Measurements from ENCODE around the gene ATF7IP2.
"Not testable (repeated sequence)": the region's sequence is repeated elsewhere in the genome, so short reads cannot be mapped to it uniquely, and the experiment has no call there.

Gene ATF7IP2

DNA sequence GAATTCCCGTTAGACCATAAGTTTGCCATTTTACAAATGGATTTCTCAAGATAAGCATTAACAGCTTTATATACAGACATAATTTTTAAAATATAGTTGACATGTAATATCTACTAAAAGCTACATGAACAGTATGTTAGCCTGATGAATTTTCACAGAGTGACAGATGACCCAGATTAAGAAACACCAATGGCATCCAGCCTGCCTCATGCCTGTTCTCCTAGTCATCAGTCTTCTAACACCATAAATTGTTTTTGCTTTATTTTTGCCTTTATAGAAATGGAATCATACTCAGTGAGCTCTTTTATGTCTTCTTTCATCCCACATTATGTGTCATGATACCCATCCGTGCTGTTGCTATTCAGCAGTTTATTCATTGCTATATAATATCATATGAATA is 80.0 kb downstream of the ATF7IP2 start:
- no CpG with 5 or more reads among the region's 2 CpGs for WGBS
- no peak overlapping the region for H3K27ac ChIP-seq (ENCODE audit: low read depth, low read length)
- H3K4me1 ChIP-seq (ENCODE audit: insufficient read depth, low read length), result no peaks in the 10 kb centered on the region
- peaks cover 11% of the 10 kb centered on the region; the same call in 1 of the 2 replicates for H3K36me3 ChIP-seq (ENCODE audit: insufficient read depth, low read length)
- H3K9me3 ChIP-seq (ENCODE audit: insufficient read depth, low read depth, low read length), result no peaks in the 10 kb centered on the region
- H3K27me3 ChIP-seq (ENCODE audit: insufficient read depth, low read length), result no peaks in the 10 kb centered on the region
- no peak overlapping the region for H3K9ac ChIP-seq (ENCODE audit: low read depth, low read length)
- H3K4me3 ChIP-seq (ENCODE audit: low read length), result no peak overlapping the region

DNA sequence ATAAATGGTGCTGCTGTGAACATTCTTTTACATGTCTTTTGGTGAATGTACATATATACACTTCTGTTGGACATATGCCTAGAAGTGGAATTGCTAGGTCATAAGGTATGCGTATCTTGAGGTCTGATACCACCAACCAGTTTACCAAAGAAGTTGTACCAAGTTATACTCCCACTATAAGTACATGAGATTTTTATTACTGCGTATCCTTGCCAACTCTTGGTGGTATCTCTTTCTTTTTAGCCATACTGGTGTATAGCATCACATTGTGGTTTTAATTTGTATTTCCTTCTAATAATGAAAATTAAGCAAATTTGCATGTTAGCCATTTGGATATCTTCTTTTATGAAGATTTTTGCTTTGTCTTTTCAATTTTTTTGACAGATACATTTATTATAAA is 80.5 kb downstream of the ATF7IP2 start:
- H3K27ac ChIP-seq (ENCODE audit: low read depth, low read length), result no peak overlapping the region
- H3K27me3 ChIP-seq (ENCODE audit: insufficient read depth, low read length), result no peaks in the 10 kb centered on the region
- H3K4me3 ChIP-seq (ENCODE audit: low read length), result no peak overlapping the region
- WGBS, result 100% methylated on average over 2 of the region's 2 CpGs
- H3K9ac ChIP-seq (ENCODE audit: low read depth, low read length), result no peak overlapping the region
- no peaks in the 10 kb centered on the region for H3K4me1 ChIP-seq (ENCODE audit: insufficient read depth, low read length)
- H3K9me3 ChIP-seq (ENCODE audit: insufficient read depth, low read depth, low read length), result no peaks in the 10 kb centered on the region
- H3K36me3 ChIP-seq (ENCODE audit: insufficient read depth, low read length), result peaks cover 11% of the 10 kb centered on the region; the same call in 1 of the 2 replicates

DNA sequence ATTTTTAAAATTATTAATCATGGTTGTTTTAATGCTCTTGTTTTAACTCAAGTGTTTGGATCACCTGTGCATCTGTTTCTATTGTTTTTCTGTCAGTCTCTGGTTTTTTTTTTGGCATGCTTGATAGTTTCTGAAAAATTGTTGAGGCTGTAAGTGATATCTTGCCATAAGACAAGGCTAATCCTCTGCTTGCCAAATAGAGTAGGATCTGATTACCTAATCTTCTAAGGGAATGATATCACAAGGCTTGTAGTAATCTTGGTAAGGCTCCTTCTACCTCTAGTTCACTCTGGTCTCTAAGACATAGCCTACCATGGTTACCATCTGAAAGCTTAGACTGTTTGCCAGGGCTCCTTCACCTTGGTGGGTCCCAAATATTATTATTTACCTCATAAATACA is 81.0 kb downstream of the ATF7IP2 start:
- H3K9ac ChIP-seq (ENCODE audit: low read depth, low read length), result no peak overlapping the region
- H3K9me3 ChIP-seq (ENCODE audit: insufficient read depth, low read depth, low read length), result no peaks in the 10 kb centered on the region
- H3K4me1 ChIP-seq (ENCODE audit: insufficient read depth, low read length), result no peaks in the 10 kb centered on the region
- H3K4me3 ChIP-seq (ENCODE audit: low read length), result no peak overlapping the region
- H3K36me3 ChIP-seq (ENCODE audit: insufficient read depth, low read length), result peaks cover 11% of the 10 kb centered on the region; the same call in 1 of the 2 replicates
- no peaks in the 10 kb centered on the region for H3K27me3 ChIP-seq (ENCODE audit: insufficient read depth, low read length)
- no peak overlapping the region for H3K27ac ChIP-seq (ENCODE audit: low read depth, low read length)

DNA sequence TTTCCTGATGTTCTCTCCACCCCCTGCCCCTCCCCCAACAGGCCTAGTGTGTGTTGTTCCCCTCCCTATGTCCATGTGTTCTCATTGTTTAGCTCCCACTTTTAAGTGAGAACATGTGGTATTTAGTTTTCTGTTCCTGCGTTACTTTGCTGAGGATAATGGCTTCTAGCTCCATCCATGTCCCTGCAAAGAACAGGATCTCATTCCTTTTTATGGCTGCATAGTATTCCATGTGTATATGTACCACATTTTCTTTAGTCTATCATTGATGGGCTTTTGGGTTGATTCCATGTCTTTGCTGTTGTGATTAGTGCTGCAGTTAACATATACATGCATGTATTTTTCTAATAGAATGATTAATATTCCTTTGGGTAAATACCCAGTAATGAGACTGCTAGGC is 90.8 kb downstream of the ATF7IP2 start:
- H3K4me3 ChIP-seq (ENCODE audit: low read length); H3K27me3 ChIP-seq (ENCODE audit: insufficient read depth, low read length); H3K9me3 ChIP-seq (ENCODE audit: insufficient read depth, low read depth, low read length); H3K9ac ChIP-seq (ENCODE audit: low read depth, low read length); H3K4me1 ChIP-seq (ENCODE audit: insufficient read depth, low read length); H3K27ac ChIP-seq (ENCODE audit: low read depth, low read length): not testable (repeated sequence)
- WGBS, result no CpG with 5 or more reads among the region's 1 CpG
- peaks cover 35% of the 10 kb centered on the region for H3K36me3 ChIP-seq (ENCODE audit: insufficient read depth, low read length)

DNA sequence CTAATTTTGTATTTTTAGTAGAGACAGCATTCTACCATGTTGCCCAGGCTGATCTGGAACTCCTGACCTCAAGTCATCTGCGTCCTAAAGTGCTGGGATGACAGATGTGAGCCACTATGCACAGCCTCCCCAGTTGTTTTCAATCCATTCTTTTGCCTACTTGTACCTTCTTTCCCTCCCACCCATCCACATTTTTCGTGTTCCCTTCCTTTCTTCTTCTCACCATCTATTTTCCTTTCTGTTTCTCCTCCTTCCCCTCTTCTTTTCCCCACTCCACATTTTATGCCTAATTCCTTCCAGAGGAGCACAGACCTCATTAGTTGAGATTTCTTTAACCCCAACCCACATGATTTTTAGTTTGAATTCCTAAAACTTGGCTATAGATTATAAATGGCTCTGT is 94.3 kb downstream of the ATF7IP2 start:
- Histone ChIP-seq H3K4me3 (ENCODE audit: low read length) (no peak overlapping the region), H3K9me3 (ENCODE audit: insufficient read depth, low read depth, low read length) (peaks cover 9% of the 10 kb centered on the region; the same call in 1 of the 2 replicates), H3K27me3 (ENCODE audit: insufficient read depth, low read length) (no peaks in the 10 kb centered on the region), H3K9ac (ENCODE audit: low read depth, low read length) (no peak overlapping the region), H3K36me3 (ENCODE audit: insufficient read depth, low read length) (peaks cover 19% of the 10 kb centered on the region), H3K27ac (ENCODE audit: low read depth, low read length) (no peak overlapping the region), H3K4me1 (ENCODE audit: insufficient read depth, low read length) (no peaks in the 10 kb centered on the region)
- 89% methylated on average over 2 of the region's 2 CpGs for WGBS

DNA sequence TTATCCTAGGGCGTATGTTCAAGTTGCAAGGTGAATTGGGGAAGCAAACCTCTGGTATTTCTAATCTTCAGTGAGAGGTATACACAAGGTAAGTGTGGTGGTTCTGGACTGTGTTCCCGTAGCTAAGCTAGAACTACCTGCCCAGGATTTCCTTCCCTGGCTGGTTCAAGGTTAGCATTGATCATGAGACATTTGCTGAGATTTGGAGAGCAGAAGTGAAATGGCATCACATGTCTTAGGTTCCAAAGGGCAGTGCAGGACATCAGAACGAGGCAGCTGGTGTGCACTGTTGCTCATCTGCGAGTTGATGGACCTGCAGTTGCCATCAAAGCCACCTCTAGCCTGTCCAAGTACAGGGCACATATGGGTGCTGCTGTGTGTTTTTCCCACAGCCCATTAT is 99.3 kb downstream of the ATF7IP2 start:
- Histone ChIP-seq H3K4me3 (ENCODE audit: low read length) (no peak overlapping the region), H3K27me3 (ENCODE audit: insufficient read depth, low read length) (no peaks in the 10 kb centered on the region), H3K36me3 (ENCODE audit: insufficient read depth, low read length) (peaks cover 6% of the 10 kb centered on the region), H3K9ac (ENCODE audit: low read depth, low read length) (no peak overlapping the region), H3K9me3 (ENCODE audit: insufficient read depth, low read depth, low read length) (peaks cover 27% of the 10 kb centered on the region), H3K4me1 (ENCODE audit: insufficient read depth, low read length) (no peaks in the 10 kb centered on the region), H3K27ac (ENCODE audit: low read depth, low read length) (no peak overlapping the region)
- WGBS, result 91% methylated on average over 4 of the region's 4 CpGs

DNA sequence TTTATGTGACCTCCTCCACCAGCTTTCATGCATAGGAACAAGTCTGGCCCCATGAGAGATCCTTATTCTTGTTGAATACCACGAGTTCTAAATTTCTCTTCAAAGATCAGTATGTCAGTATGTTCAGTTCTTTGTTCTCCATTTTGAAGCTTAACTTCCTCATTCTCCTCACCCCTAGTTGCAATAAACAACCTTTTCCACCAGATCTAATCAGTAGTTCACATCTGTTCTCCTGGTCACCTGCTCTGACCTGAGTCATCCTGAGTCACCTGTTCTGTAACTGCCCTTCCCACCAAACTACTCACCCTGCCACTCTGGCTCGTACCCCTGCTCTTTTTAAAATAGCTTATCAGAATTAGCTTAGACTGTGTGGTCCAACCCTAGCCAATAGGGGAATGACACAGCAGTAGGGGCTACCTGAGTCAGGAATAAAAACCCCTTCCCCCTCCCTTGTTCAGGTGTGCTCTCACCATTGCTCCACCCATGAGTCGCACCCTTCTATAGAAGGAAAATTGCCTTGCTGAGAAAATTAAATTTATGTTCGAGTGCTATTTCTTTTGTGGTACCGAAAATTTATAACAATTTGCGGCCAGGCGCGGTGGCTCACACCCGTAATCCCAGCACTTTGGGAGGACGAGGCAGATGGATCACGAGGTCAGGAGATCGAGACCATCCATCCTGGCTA is 100.0 kb downstream of the ATF7IP2 start:
- H3K4me3 ChIP-seq (ENCODE audit: low read length), result no peak overlapping the region
- 95% methylated on average over 12 of the region's 12 CpGs for WGBS

DNA sequence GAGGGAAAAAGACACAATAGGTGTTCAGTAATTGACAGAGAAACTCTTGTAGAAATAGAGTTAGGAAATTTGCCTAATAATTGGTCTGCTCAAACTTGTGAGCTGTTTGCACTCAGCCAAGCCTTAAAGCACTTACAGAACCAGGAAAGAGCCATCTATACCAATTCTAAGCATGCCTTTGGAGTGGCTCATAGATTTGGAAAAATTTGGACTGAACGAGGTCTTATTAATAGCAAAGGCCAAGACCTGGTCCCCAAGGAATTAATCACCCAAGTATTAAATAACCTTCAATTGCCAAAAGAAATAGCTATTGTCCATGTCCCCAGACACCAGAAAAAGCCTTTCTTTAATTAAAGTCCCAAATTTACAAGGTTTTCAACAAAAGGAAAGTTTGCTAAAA is 104.3 kb downstream of the ATF7IP2 start:
- Histone ChIP-seq H3K27ac (ENCODE audit: low read depth, low read length) (no peak overlapping the region), H3K9ac (ENCODE audit: low read depth, low read length) (no peak overlapping the region), H3K4me1 (ENCODE audit: insufficient read depth, low read length) (no peaks in the 10 kb centered on the region), H3K27me3 (ENCODE audit: insufficient read depth, low read length) (no peaks in the 10 kb centered on the region), H3K4me3 (ENCODE audit: low read length) (no peak overlapping the region), H3K9me3 (ENCODE audit: insufficient read depth, low read depth, low read length) (peaks cover 28% of the 10 kb centered on the region), H3K36me3 (ENCODE audit: insufficient read depth, low read length) (no peaks in the 10 kb centered on the region)
- WGBS, result 86% methylated on average over 1 of the region's 1 CpG

More for the DNA sequence above, 100.0 kb downstream of the ATF7IP2 start:
- Histone ChIP-seq H3K9me3 (ENCODE audit: insufficient read depth, low read depth, low read length) (peaks cover 27% of the 10 kb centered on the region), H3K4me1 (ENCODE audit: insufficient read depth, low read length) (no peaks in the 10 kb centered on the region), H3K27me3 (ENCODE audit: insufficient read depth, low read length) (no peaks in the 10 kb centered on the region), H3K36me3 (ENCODE audit: insufficient read depth, low read length) (peaks cover 6% of the 10 kb centered on the region), H3K27ac (ENCODE audit: low read depth, low read length) (no peak overlapping the region), H3K9ac (ENCODE audit: low read depth, low read length) (no peak overlapping the region)

DNA sequence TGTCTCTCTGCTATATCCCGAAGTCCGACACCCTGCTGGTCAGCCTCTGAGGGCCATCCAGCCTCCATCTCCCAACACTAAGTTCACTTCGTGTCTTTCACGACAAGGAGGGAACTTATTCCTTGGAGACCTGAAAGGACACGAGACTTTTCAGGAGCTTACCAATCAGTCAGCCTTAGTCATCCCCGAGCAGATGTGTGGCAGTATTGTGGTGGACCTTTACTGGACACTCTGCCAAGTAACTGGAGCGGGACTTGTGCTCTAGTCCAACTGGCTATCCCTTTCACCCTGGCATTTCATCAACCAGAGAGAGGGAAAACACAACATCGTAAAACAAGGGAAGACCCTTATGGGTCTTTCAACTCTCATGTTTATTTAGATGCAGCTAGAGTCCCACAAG is 107.4 kb downstream of the ATF7IP2 start:
- no peak overlapping the region for H3K9ac ChIP-seq (ENCODE audit: low read depth, low read length)
- no peak overlapping the region for H3K4me3 ChIP-seq (ENCODE audit: low read length)
- H3K4me1 ChIP-seq (ENCODE audit: insufficient read depth, low read length), result no peaks in the 10 kb centered on the region
- H3K27me3 ChIP-seq (ENCODE audit: insufficient read depth, low read length), result no peaks in the 10 kb centered on the region
- H3K36me3 ChIP-seq (ENCODE audit: insufficient read depth, low read length), result no peaks in the 10 kb centered on the region
- H3K27ac ChIP-seq (ENCODE audit: low read depth, low read length), result no peak overlapping the region
- H3K9me3 ChIP-seq (ENCODE audit: insufficient read depth, low read depth, low read length), result peaks cover 15% of the 10 kb centered on the region; the same call in 1 of the 2 replicates
- WGBS, result 97% methylated on average over 8 of the region's 8 CpGs

DNA sequence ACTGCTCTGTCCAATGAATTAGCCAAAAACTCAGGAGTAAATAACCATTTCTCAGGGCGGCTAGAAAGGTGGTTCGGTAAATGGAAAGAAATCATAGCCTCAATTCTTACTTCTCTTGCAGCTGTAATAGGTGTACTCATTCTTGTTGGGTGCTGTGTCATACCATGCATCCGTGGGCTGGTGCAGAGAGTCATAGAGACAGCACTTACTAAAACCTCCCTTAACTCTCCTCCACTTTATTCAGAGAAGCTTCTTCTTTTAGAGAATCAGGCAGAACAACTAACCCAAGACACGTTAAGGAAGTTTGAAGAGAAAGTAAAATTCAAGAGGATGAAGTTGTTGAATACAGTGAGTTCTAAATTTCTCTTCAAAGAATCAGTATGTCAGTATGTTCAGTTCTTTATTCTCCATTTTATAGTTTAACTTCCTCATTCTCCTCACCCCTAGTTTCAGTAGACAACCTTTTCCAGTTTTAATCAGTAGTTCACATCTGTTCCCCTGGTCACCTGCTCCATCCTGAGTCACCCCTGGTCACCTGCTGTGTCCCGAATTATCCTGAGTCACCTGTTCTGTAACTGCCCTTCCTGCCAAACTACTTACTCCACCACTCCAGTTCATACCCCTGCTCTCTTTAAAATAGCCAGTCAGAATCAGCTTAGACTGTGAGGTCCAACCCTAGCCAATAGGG is 108.6 kb downstream of the ATF7IP2 start:
- WGBS, result 91% methylated on average over 4 of the region's 5 CpGs
- Histone ChIP-seq H3K36me3 (ENCODE audit: insufficient read depth, low read length) (no peaks in the 10 kb centered on the region), H3K27ac (ENCODE audit: low read depth, low read length) (no peak overlapping the region), H3K4me3 (ENCODE audit: low read length) (no peak overlapping the region), H3K27me3 (ENCODE audit: insufficient read depth, low read length) (no peaks in the 10 kb centered on the region), H3K4me1 (ENCODE audit: insufficient read depth, low read length) (no peaks in the 10 kb centered on the region), H3K9me3 (ENCODE audit: insufficient read depth, low read depth, low read length) (peaks cover 15% of the 10 kb centered on the region; the same call in 1 of the 2 replicates), H3K9ac (ENCODE audit: low read depth, low read length) (no peak overlapping the region)

DNA sequence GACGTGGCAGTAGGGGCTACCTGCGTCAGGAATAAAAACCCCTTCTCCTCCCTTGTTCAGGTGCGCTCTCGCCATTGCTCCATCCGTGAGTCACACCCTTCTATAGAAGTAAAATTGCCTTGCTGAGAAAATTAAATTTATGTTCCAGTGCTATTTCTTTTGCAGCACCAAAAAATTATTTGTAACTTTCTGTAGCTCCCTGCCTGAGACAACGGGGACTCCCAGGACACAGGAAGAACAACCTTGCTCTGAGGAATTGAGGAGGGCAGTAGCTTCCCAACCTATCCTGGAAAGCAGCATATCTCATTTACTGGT is 109.1 kb downstream of the ATF7IP2 start:
- WGBS, result 96% methylated on average over 6 of the region's 6 CpGs
- Histone ChIP-seq H3K4me3 (ENCODE audit: low read length) (no peak overlapping the region), H3K4me1 (ENCODE audit: insufficient read depth, low read length) (no peaks in the 10 kb centered on the region), H3K27ac (ENCODE audit: low read depth, low read length) (no peak overlapping the region), H3K36me3 (ENCODE audit: insufficient read depth, low read length) (no peaks in the 10 kb centered on the region), H3K27me3 (ENCODE audit: insufficient read depth, low read length) (no peaks in the 10 kb centered on the region), H3K9me3 (ENCODE audit: insufficient read depth, low read depth, low read length) (peaks cover 15% of the 10 kb centered on the region; the same call in 1 of the 2 replicates), H3K9ac (ENCODE audit: low read depth, low read length) (no peak overlapping the region)
